Chondrocyte (in vitro differentiated cells): ENCODE results near the gene OLFML1. TPM values are rescaled to one million over a fixed set of nuclear protein-coding genes. Genes with fewer than 3 reads are reported as not detected.

Experiments
- DNase-seq: peaks from one replicate; pipeline ENCODE4 v3.0.0; 2021; ENCODE audit warnings: mixed read lengths, low spot score
- H3K27ac Mint-ChIP-seq: one replicate; pipeline ENCODE4 v1.8.0; 2021; ENCODE audit warnings: mild to moderate bottlenecking, moderate library complexity, mixed read lengths; ENCODE audit not compliant: unreplicated experiment
- H3K27me3 Mint-ChIP-seq: 2 replicates; pipeline ENCODE4 v1.8.0; 2021; ENCODE audit warnings: low read depth, mixed read lengths
- H3K36me3 Mint-ChIP-seq: 2 replicates; pipeline ENCODE4 v1.8.0; 2021; ENCODE audit warnings: low read depth, mixed read lengths
- H3K4me1 Mint-ChIP-seq: 2 replicates; pipeline ENCODE4 v1.8.0; 2021; ENCODE audit warnings: low read depth, mild to moderate bottlenecking, mixed read lengths
- H3K4me3 Mint-ChIP-seq: one replicate; pipeline ENCODE4 v1.8.0; 2021; ENCODE audit warnings: mild to moderate bottlenecking, moderate library complexity, mixed read lengths; ENCODE audit not compliant: unreplicated experiment
- H3K9me3 Mint-ChIP-seq: 2 replicates; pipeline ENCODE4 v1.8.0; 2021; ENCODE audit warnings: low read depth, mixed read lengths
- CTCF ChIP-seq: fragments of 200-600 bp; sonication (generic); IDR thresholded peaks from 2 replicates; pipeline ENCODE4 v1.5.0; 2021; ENCODE audit warnings: antibody characterized with exemption, mild to moderate bottlenecking, moderate library complexity
- total RNA-seq: library from RNA; stranded (reverse); gene quantifications from 3 replicates; pipeline ENCODE4 v1.2.1, GENCODE V29; 2021

The OLFML1 gene
- total RNA-seq, 1 donor from 2014 or later = 12.3 TPM

GRCh38 chr11:7523416-7524210, 38.3 kb downstream of the OLFML1 start:
- H3K4me1 Mint-ChIP-seq = no peaks in the 10 kb centered on the region
- H3K4me3 Mint-ChIP-seq = no peak overlapping the region
- no peaks in the 10 kb centered on the region for H3K9me3 Mint-ChIP-seq
- no peak for DNase-seq
- TF ChIP-seq CTCF = no peak
- no peaks in the 10 kb centered on the region for H3K36me3 Mint-ChIP-seq
- H3K27ac Mint-ChIP-seq = no peak overlapping the region
- H3K27me3 Mint-ChIP-seq = peaks cover 2% of the 10 kb centered on the region

DNA sequence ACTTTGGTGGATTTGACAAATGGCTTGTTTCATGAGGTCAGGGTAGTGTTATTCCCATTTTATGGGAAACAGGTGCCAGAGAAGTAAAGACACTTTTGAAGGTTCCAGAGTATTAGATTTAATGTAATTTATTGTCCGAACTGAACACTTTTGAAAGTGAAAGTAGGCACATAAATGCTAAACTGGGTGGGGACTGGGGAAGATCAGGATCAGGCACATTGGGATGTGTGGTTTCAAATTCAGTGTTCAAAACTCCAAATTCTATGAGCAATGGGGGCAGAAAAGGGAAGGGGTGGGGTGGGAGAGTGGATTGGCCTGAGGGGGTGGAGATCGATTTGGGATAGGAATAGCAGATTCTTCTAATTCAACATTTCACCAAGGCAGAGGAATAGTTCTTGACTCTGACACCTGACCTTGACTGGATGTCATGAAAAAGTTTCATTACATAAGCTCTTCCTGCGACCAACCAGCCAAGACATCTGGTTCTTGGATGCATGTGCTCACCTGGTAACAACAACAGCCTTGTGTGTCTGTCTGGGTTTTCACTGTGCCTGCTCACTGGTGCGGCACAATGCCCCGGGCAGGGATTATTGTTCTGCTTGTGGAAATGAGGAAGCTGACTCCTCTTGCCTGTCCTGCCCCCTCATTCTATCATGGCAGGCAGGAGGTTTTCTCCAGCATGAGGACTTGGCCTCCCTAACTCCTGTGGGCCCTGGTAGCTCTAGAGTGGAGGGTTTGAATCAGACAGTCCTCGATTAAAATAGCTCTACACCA, 39.3 kb downstream of the OLFML1 start:
- no peak for DNase-seq
- Mint-ChIP-seq H3K4me3 (no peak overlapping the region), H3K4me1 (no peaks in the 10 kb centered on the region), H3K27ac (no peak overlapping the region), H3K36me3 (no peaks in the 10 kb centered on the region), H3K27me3 (peaks cover 2% of the 10 kb centered on the region), H3K9me3 (no peaks in the 10 kb centered on the region)
- no peak for TF ChIP-seq CTCF

DNA sequence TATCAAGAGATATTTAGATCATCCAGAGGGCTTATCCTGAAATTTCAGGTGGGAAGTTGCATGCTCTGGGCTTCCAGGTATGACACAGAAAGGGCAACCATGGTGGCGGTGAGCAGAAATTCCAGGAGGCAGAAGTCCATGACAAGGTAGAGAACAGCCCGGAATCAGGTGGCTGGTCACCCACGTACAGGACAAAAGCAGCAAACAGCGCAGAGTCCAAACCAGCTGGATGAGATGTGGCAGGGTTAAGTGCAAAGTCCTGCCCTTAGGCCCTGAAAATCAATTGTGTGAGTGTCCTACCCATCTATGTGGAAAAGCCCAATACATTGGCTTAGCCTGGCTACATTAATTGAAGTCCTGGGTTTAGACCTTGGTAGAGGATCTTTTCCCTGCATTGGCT, 40.1 kb downstream of the OLFML1 start:
- no peaks in the 10 kb centered on the region for H3K4me1 Mint-ChIP-seq
- no peak for TF ChIP-seq CTCF
- no peaks in the 10 kb centered on the region for H3K9me3 Mint-ChIP-seq
- no peak for DNase-seq
- no peaks in the 10 kb centered on the region for H3K36me3 Mint-ChIP-seq
- H3K27me3 Mint-ChIP-seq = peaks cover 2% of the 10 kb centered on the region
- no peak overlapping the region for H3K27ac Mint-ChIP-seq
- H3K4me3 Mint-ChIP-seq = no peak overlapping the region

GRCh38 chr11:7527029-7527428, 41.7 kb downstream of the OLFML1 start:
- peaks cover 2% of the 10 kb centered on the region for H3K27me3 Mint-ChIP-seq
- H3K36me3 Mint-ChIP-seq = no peaks in the 10 kb centered on the region
- no peaks in the 10 kb centered on the region for H3K9me3 Mint-ChIP-seq
- TF ChIP-seq CTCF = no peak
- no peaks in the 10 kb centered on the region for H3K4me1 Mint-ChIP-seq
- no peak overlapping the region for H3K27ac Mint-ChIP-seq
- DNase-seq = no peak
- no peak overlapping the region for H3K4me3 Mint-ChIP-seq

DNA sequence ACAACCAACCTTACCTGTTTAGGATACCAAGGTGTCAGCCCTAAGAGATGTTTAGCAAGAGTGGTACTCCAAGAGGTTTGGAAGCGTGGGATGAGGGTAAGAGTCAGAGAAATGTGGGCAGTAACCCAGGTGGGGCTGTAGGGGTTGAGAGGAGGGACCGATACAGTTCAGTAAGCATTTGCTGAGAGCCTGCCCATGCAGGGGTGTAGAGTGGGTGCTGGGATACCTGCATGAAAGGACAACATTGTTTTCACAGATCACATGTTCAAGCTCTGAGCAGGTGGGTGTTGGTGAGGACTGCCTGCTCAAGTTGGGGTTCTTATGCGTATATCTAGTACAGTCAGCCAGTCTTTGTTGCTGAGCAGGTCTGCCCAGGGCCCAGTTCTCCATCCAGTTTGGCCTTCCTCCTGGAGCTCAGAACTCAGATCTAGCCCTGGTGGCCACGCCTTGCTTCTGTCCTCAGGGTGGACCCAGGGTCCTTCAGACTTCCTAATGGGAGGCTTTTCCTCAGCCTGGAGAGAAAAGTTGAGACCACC, 43.3 kb downstream of the OLFML1 start:
- H3K27ac Mint-ChIP-seq = no peak overlapping the region
- peaks cover 2% of the 10 kb centered on the region for H3K27me3 Mint-ChIP-seq
- no peak overlapping the region for H3K4me3 Mint-ChIP-seq
- H3K4me1 Mint-ChIP-seq = no peaks in the 10 kb centered on the region
- DNase-seq = no peak
- H3K36me3 Mint-ChIP-seq = no peaks in the 10 kb centered on the region
- no peak for TF ChIP-seq CTCF
- no peaks in the 10 kb centered on the region for H3K9me3 Mint-ChIP-seq
